Inflammatory macrophage (primary cell): Measurements from ENCODE around the gene COL27A1.
"Not testable (repeated sequence)": the region's sequence is repeated elsewhere in the genome, so short reads cannot be mapped to it uniquely, and the experiment has no call there.

Experiments
- DNase-seq, 2 donors: peaks; one replicate each; pipeline ENCODE4 v3.0.0-alpha.2; 2020 to 2022

Gene COL27A1

GRCh38 chr9:114185570-114186490 is 30.5 kb downstream of the COL27A1 start:
- no peak for DNase-seq

- DNase-seq = no peak
These were observed 31.4 kb downstream of the COL27A1 start for GRCh38 chr9:114186605-114187289.

DNA sequence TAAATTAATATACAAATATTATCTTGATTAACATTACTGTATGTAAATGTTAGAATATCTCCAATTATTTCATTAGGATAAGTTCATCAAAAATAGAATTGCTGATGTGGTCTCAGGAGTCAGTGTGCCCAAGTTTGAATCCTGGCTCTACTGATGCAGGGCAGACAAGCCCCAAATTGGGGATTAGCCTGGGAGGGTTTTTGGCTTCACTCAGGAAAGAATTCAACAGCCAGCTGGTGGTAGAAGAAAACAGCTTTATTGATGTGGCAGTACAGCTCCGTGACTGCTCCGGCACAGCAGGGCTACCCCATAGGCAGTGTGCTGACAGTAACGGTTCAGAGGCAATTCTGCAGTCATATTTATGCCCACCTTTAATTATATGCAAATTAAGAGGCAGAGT is 32.5 kb downstream of the COL27A1 start:
- DNase-seq = no peak

DNA sequence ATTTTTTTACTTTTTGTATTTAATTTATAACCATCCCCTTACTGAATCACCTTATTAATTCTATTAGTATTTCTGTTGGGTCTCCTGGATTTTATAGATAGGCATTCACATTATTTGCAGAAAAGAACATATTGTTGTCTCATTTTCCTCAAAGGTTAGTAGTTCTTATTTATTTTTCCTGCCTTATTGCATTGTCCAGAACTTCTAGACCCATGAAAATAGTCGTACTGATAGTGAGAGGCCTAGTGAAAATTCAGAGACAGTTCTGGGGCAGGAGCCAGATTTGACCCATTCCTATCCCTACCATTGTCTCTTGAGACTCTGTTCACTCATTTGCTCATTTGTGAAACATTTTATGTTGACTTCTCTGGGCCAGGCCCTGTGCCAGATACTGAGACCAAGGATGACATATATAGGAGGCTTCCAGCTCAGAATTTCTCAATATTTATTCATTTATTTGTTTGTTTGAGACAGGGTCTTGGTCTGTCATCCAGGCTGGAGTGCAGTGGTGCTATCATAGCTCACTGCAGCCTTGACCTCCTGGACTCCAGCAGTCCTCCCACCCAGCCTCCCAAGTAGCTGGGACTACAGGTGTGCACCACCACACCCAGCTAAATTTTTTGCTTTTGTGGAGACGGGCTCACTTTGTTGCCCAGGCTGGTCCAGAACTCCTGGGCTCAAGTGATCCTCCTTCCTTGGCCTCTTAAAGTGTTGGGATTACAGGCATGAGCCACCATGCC is 34.7 kb downstream of the COL27A1 start:
- no peak for DNase-seq

GRCh38 chr9:114190563-114190905 is 35.2 kb downstream of the COL27A1 start:
- DNase-seq = no peak

- not testable (repeated sequence) for DNase-seq
These were observed 36.1 kb downstream of the COL27A1 start for GRCh38 chr9:114191402-114191801.

DNA sequence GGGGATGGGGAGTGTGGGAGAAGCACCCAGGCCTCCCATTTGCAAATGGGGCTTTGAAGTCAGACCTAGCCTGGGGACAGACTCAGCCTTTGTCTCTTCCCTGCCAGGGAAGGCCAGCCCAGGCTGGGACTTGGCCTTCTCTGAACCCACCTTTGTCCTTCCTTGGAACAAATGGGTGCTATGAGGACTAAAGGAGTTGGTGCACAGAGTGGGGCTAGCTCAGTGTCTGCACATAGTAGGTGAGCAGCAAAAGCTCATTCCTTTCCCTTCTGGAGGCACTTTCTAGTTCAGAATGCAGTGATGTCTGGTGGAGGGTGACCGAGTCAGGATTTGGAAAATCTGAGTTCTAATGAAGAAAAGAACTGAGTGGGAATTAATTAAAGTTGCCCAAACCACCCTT is 37.2 kb downstream of the COL27A1 start:
- DNase-seq = no peak

GRCh38 chr9:114193090-114193489 is 37.8 kb downstream of the COL27A1 start:
- no peak for DNase-seq

- DNase-seq = no peak
These were observed 40.8 kb downstream of the COL27A1 start for GRCh38 chr9:114196117-114196516.

GRCh38 chr9:114196979-114197622 is 41.8 kb downstream of the COL27A1 start:
- no peak for DNase-seq

- no peak for DNase-seq
These were observed 43.1 kb downstream of the COL27A1 start for GRCh38 chr9:114198249-114199040.

GRCh38 chr9:114200721-114201300 is 45.5 kb downstream of the COL27A1 start:
- DNase-seq = no peak

DNA sequence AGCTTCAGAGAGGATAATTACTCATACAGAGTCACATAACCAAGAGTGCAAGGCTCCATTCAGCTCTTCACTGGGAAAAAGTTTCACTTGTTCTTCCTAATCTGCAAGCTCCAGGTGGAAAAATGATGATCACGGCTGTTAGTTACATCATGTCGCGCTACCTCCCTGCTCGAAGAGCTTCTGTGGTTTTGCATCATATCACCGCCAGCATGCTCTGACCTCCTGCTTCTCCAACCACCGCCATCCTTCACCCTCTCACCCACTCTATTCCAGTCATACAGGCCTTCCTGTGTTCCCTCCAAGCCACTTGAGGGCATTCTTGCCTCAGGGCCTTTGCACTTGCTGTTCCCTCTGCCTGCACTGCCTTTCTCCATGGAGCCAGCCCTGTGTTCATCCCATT is 47.1 kb downstream of the COL27A1 start:
- no peak for DNase-seq

DNA sequence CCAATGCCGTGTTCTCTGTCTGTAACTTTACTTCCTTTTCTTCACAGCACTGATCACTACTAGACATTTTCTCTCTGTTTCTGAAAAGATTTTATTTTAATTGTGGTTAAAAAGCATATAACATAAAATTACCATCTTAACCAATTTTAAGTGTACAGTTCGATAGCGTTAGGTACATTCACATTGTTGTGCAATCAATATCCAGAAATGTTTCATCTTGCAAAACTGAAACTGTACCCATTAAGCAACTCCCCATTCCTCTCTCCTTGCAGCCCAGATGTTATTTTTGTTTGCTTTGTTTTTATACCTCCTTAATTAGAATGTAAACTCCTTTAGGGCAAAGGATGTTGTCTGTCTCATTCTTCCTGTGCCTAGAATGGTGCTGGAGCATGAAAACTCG is 47.5 kb downstream of the COL27A1 start:
- no peak for DNase-seq

- DNase-seq = no peak
These were observed 48.2 kb downstream of the COL27A1 start for GRCh38 chr9:114203410-114204140.

DNA sequence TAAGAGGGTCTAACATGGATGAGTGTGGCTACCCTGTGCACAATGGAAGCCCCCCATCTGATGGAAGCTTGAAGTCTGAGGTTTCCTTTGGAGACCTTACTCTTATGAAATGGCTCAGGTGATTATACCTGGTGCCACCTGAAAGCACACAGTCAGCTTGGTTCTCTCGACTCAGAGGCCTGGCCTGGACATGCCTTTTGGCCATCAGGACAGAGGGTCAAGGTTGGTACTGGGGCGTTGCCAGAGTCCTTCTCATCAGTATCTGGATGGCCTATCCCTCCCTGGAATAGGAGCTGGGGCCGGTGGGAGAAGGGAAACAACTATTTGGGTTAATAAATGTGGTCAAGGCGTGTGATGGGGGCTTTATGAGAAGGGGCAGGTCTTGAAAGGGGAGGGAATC is 48.9 kb downstream of the COL27A1 start:
- DNase-seq = no peak

DNA sequence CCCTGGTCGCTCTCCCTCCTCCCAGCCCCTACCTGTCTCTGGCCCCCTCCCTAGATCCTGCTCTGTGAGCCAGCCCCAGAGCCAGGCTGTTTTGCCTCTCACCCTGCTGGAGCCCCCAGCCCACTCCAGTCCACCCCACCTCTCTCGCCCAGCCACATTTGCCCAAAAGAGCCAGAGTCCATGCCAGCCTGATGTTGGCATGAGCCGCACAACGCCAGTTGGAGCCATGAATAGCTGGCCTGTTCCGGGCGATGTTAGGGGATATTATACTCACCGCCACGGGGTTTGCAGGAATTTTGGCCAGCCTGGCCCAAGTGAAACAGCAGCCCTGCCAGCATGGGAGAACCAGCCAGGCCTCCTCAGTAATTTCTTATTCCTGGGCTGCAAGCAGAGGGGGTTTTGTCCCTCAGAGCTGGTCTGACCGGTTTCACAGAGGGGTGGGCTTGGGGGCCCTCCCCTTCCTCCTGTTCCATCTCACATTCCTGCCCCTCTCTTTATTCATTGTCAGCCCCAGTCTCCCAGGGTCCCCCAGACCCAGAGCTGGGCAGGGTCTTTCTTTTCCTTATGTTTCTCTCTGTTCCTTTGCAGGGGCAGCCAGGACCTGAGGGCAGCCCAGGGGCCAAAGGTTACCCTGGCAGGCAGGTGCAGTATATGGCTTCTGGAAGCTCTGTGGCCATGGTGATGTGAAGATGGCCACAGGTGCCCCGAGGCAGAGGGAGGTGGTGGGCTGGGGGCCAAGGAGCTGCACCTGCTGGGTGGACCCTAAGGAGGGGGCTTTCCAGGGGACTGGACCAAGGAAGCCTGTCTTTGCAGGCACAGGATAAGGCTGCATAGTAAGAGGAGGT is 50.1 kb downstream of the COL27A1 start:
- no peak for DNase-seq

GRCh38 chr9:114206221-114206789 is 51.0 kb downstream of the COL27A1 start:
- no peak for DNase-seq

DNA sequence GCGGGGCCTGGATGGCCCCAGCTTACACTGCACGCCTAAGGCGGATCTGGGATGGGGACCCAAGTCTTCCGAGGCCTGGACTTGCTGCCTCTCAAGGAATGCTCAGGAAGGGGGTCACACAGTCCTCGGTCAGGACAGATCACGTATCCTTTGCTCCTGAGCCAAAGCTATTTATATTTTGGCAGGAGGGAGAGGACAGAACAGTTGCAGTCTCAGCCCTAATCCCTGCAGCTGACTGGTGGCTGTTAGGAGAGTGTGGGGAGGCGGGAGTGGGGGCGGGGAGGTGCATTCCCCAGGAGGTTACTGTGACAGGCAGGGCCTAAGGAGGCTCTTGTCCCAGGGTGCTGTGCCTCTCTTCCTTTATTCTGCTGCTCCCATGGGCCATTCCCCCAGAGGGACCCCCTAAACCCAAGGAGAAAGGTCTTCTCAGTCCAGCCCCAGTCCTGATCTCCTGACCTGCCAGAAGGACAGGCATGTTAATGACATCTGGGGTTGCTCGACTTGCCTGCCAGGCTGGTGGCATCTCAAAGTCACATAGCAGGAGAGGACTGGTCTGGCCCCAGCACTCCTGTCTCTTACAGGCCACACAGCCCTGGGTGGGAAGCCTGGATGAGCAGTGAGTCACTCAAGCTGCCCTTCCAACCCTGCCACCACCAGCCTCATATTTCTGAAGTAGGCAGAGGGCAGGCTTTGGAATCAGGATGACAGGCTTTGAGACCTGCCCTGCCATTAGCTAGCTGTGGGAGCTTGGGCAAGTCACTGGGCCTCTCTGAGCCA is 51.9 kb downstream of the COL27A1 start:
- DNase-seq = no peak
